IMR-90 (cell line): Measurements from ENCODE around the gene FBXO31. TPM values are rescaled to one million over a fixed set of nuclear protein-coding genes. Genes with fewer than 3 reads are reported as not detected.

Source experiments
- ATAC-seq: fragments of 200-7000 bp; cut with Tn5 transposase; 2 replicates; pipeline ENCODE4 v1.9.1; 2020; ENCODE audit warnings: low read depth, mild to moderate bottlenecking, moderate library complexity
- BruUV-seq: library from RNA; stranded (reverse); fragments of 400-500 nt; replicated peaks from 2 replicates; lab custom pipeline; 2021; lab: Mats Ljungman, UMichigan
- CTCF ChIA-PET: fragments of 300-600 bp; formaldehyde crosslinking; extraction: SDS; loops from one replicate; lab custom pipeline; 2021; ENCODE audit warnings: antibody characterized with exemption; lab: Yijun Ruan, JAX
- POLR2A ChIA-PET: fragments of 300-600 bp; sonication (Branson Sonifier 250); formaldehyde crosslinking; loops from one replicate; lab custom pipeline; 2022; ENCODE audit warnings: antibody characterized with exemption; ENCODE audit not compliant: unreplicated experiment; lab: Charles Lee
- DNase-seq: peaks from one replicate; pipeline ENCODE4 v3.0.0; 2013
- H2AFZ ChIP-seq: replicated peaks from 2 replicates; pipeline ENCODE3; 2013; ENCODE audit warnings: low read length, mild to moderate bottlenecking; ENCODE audit not compliant: poor library complexity
- H2AK5ac ChIP-seq: 2 replicates; pipeline ENCODE4 v1.6.1; 2013; ENCODE audit warnings: low read depth, low read length, inconsistent platforms
- H2AK9ac ChIP-seq: replicated peaks from 2 replicates; pipeline ENCODE3; 2013; ENCODE audit warnings: mild to moderate bottlenecking, low read depth, low read length, moderate library complexity; ENCODE audit not compliant: poor library complexity
- H2BK120ac ChIP-seq: 2 replicates; pipeline ENCODE4 v1.6.1; 2013; ENCODE audit warnings: low read depth, low read length, inconsistent platforms
- H2BK15ac ChIP-seq: 3 replicates; pipeline ENCODE4 v1.6.1; 2013; ENCODE audit warnings: low read depth, low read length, inconsistent platforms
- H2BK20ac ChIP-seq: 2 replicates; pipeline ENCODE4 v1.6.1; 2013; ENCODE audit warnings: low read depth, mild to moderate bottlenecking, inconsistent platforms, low read length, moderate library complexity
- H2BK5ac ChIP-seq: 2 replicates; pipeline ENCODE4 v1.6.1; 2013; ENCODE audit warnings: mild to moderate bottlenecking, low read depth, low read length, inconsistent platforms; ENCODE audit not compliant: poor library complexity, severe bottlenecking
- H3K14ac ChIP-seq: replicated peaks from 2 replicates; pipeline ENCODE4 v1.6.1; 2013; ENCODE audit warnings: low read depth, low read length, inconsistent platforms
- H3K18ac ChIP-seq: 2 replicates; pipeline ENCODE4 v1.6.1; 2013; ENCODE audit warnings: low read depth, low read length, control low read depth
- H3K23ac ChIP-seq: 2 replicates; pipeline ENCODE4 v1.6.1; 2013; ENCODE audit warnings: low read depth, low read length, inconsistent platforms
- H3K27ac ChIP-seq: 2 replicates; pipeline ENCODE4 v1.5.1; 2013; ENCODE audit warnings: mild to moderate bottlenecking, control low read depth, low read length; ENCODE audit not compliant: insufficient read depth
- H3K27me3 ChIP-seq: 2 replicates; pipeline ENCODE4 v1.6.1; 2013; ENCODE audit warnings: low read length; ENCODE audit not compliant: control insufficient read depth, insufficient read depth
- H3K36me3 ChIP-seq: 2 replicates; pipeline ENCODE4 v1.6.1; 2013; ENCODE audit warnings: low read length, mixed read lengths; ENCODE audit not compliant: control insufficient read depth, insufficient read depth
- H3K4ac ChIP-seq: 2 replicates; pipeline ENCODE4 v1.6.1; 2013; ENCODE audit warnings: low read depth, low read length, inconsistent platforms
- H3K4me1 ChIP-seq: 2 replicates; pipeline ENCODE4 v1.6.1; 2013; ENCODE audit warnings: low read length, mixed read lengths; ENCODE audit not compliant: control insufficient read depth, insufficient read depth
- H3K4me2 ChIP-seq: 2 replicates; pipeline ENCODE4 v1.6.1; 2013; ENCODE audit warnings: low read depth, mild to moderate bottlenecking, control low read depth, low read length, moderate library complexity
- H3K4me3 ChIP-seq: 2 replicates; pipeline ENCODE4 v1.5.1; 2013; ENCODE audit warnings: low read depth, mild to moderate bottlenecking, control low read depth, low read length, moderate library complexity; ENCODE audit not compliant: insufficient read depth
- H3K56ac ChIP-seq: 2 replicates; pipeline ENCODE4 v1.6.1; 2013; ENCODE audit warnings: low read length, inconsistent platforms; ENCODE audit not compliant: insufficient read depth; ENCODE audit errors: extremely low read depth
- H3K79me1 ChIP-seq, 2 experiments: 2 replicates each; pipeline ENCODE4 v1.6.1; 2013; ENCODE audit warnings: low read length in 2 of 2, inconsistent platforms in 1 of 2, low read depth in 1 of 2
- H3K9ac ChIP-seq: 2 replicates; pipeline ENCODE4 v1.6.1; 2013; ENCODE audit warnings: low read depth, low read length, control low read depth
- H3K9me1 ChIP-seq: 2 replicates; pipeline ENCODE4 v1.6.1; 2013; ENCODE audit warnings: low read length, inconsistent platforms; ENCODE audit not compliant: insufficient read depth
- H3K9me3 ChIP-seq: 2 replicates; pipeline ENCODE4 v1.6.1; 2013; ENCODE audit warnings: low read length; ENCODE audit not compliant: control insufficient read depth, insufficient read depth
- H4K20me1 ChIP-seq: 2 replicates; pipeline ENCODE4 v1.6.1; 2013; ENCODE audit warnings: low read length, inconsistent platforms; ENCODE audit not compliant: insufficient read depth
- H4K5ac ChIP-seq: 2 replicates; pipeline ENCODE4 v1.6.1; 2013; ENCODE audit warnings: mild to moderate bottlenecking, low read depth, low read length, control low read depth
- H4K8ac ChIP-seq, 2 experiments: 2 replicates each; pipeline ENCODE4 v1.6.1; 2013; ENCODE audit warnings: low read depth in 2 of 2, low read length in 2 of 2, control low read depth in 1 of 2, inconsistent platforms in 1 of 2
- H4K91ac ChIP-seq: 2 replicates; pipeline ENCODE4 v1.6.1; 2013; ENCODE audit warnings: low read depth, low read length, inconsistent platforms; ENCODE audit not compliant: insufficient read depth
- BHLHE40 ChIP-seq: fragments of 150-350 bp; IDR thresholded peaks from 2 replicates; pipeline ENCODE4 v1.6.1; 2016; ENCODE audit warnings: mild to moderate bottlenecking, low read depth, low read length
- CEBPB ChIP-seq: IDR thresholded peaks from 2 replicates; pipeline ENCODE4 v1.6.1; 2012; ENCODE audit warnings: low read depth, low read length, improper control_type of control experiment
- CHD1 ChIP-seq: IDR thresholded peaks from 2 replicates; pipeline ENCODE4 v1.6.1; 2012; ENCODE audit warnings: low read depth, low read length, improper control_type of control experiment
- FOS ChIP-seq: fragments of 150-350 bp; IDR thresholded peaks from 2 replicates; pipeline ENCODE4 v1.6.1; 2016; ENCODE audit warnings: low read depth, low read length
- MAFK ChIP-seq: IDR thresholded peaks from 2 replicates; pipeline ENCODE4 v1.6.1; 2012; ENCODE audit warnings: low read depth, low read length, improper control_type of control experiment
- MAZ ChIP-seq: IDR thresholded peaks from 2 replicates; pipeline ENCODE4 v1.6.1; 2012; ENCODE audit warnings: low read depth, mild to moderate bottlenecking, low read length, improper control_type of control experiment, moderate library complexity, borderline replicate concordance
- MXI1 ChIP-seq: IDR thresholded peaks from 2 replicates; pipeline ENCODE4 v1.6.1; 2012; ENCODE audit warnings: low read depth, mild to moderate bottlenecking, low read length, moderate library complexity, borderline replicate concordance
- NFE2L2 ChIP-seq: fragments of 150-350 bp; IDR thresholded peaks from 2 replicates; pipeline ENCODE4 v1.6.1; 2016; ENCODE audit warnings: low read depth, mild to moderate bottlenecking, low read length
- POLR2A ChIP-seq: IDR thresholded peaks from 2 replicates; pipeline ENCODE4 v1.6.1; 2012; ENCODE audit warnings: mild to moderate bottlenecking, low read depth, low read length
- RAD21 ChIP-seq: IDR thresholded peaks from 2 replicates; pipeline ENCODE4 v1.6.1; 2012; ENCODE audit warnings: low read length, improper control_type of control experiment
- RCOR1 ChIP-seq: IDR thresholded peaks from 2 replicates; pipeline ENCODE4 v1.6.1; 2012; ENCODE audit warnings: mild to moderate bottlenecking, low read length, improper control_type of control experiment; ENCODE audit not compliant: insufficient replicate concordance
- RFX5 ChIP-seq: IDR thresholded peaks from 2 replicates; pipeline ENCODE4 v1.8.0; 2012; ENCODE audit warnings: low read depth, mild to moderate bottlenecking, low read length, moderate library complexity
- SMC3 ChIP-seq: fragments of 150-350 bp; IDR thresholded peaks from 2 replicates; pipeline ENCODE4 v1.6.1; 2016; ENCODE audit warnings: low read depth, mild to moderate bottlenecking, antibody characterized with exemption, low read length, moderate library complexity
- USF2 ChIP-seq: fragments of 150-350 bp; IDR thresholded peaks from 2 replicates; pipeline ENCODE4 v1.6.1; 2017; ENCODE audit warnings: mild to moderate bottlenecking, antibody characterized with exemption, low read length, low read depth
- WGBS, 2 experiments: methylation state at CpG; one replicate each; pipeline versions ENCODE4 v1.1.5 to v1.1.7; 2013; ENCODE audit warnings: missing lambda C conversion rate in 2 of 2; ENCODE audit not compliant: insufficient read length in 1 of 2; ENCODE audit errors: extremely low coverage in 2 of 2; 5-methylcytosine and 5-hydroxymethylcytosine counted together
- dilution Hi-C: fragments of 300-500 bp; cut with HindIII; formaldehyde crosslinking; loops from one replicate; pipeline ENCODE4 v1.14.3; 2018; ENCODE audit warnings: low sequenced_read_pairs; ENCODE audit not compliant: unreplicated experiment
- in situ Hi-C: fragments of 300-500 bp; cut with MboI; formaldehyde crosslinking; loops from 3 replicates; pipeline ENCODE4 v1.14.3; 2019; ENCODE audit warnings: low sequenced_read_pairs, inconsistent platforms, mixed read lengths
- intact Hi-C: fragments of 100-400 bp; cut with micrococcal nuclease; formaldehyde crosslinking; loops from 2 replicates; pipeline ENCODE4 v1.10.0; 2022
- polyA plus RNA-seq, 3 experiments: library from polyadenylated mRNA; depleted of rRNA; stranded (reverse); fragments of >200 nt; gene quantifications; 2 replicates each; pipeline ENCODE4 v1.2.3, GENCODE V29; 2012; ENCODE audit warnings: low replicate concordance in 1 of 3
- total RNA-seq: library from RNA; depleted of rRNA; stranded (reverse); fragments of >200 nt; gene quantifications from 2 replicates; pipeline ENCODE4 v1.2.3, GENCODE V29; 2012
- TF ChIP-seq, protein P1 (sequence below): conservative IDR thresholded peaks from 2 replicates; pipeline ENCODE4 v1.5.1; 2012; ENCODE audit warnings: mild to moderate bottlenecking, low read depth, low read length, improper control_type of control experiment
- TF ChIP-seq, protein P2 (sequence below): fragments of 150-350 bp; IDR thresholded peaks from 2 replicates; pipeline ENCODE4 v1.6.1; 2016; ENCODE audit warnings: low read depth, mild to moderate bottlenecking, low read length, moderate library complexity, borderline replicate concordance

The FBXO31 gene
- total and polyA plus RNA-seq, 2 of the 4 experiments (the other 2 are of a cell fraction), result 10.4 to 16.9 TPM

GRCh38 chr16:87345726-87346424, 37.7 kb downstream of the FBXO31 start:
- ATAC-seq (no peak), DNase-seq (no peak)
- intact Hi-C loops (no loop called here), dilution Hi-C loops (no loop called here), in situ Hi-C loops (no loop called here)
- Histone ChIP-seq H3K4ac (no peak overlapping the region), H2AFZ (no peak overlapping the region), H3K4me3 (no peak overlapping the region), H3K56ac (no peak overlapping the region), H2BK20ac (no peak overlapping the region), H4K8ac (no peak overlapping the region), H2BK5ac (no peak overlapping the region), H4K91ac (no peak overlapping the region), H4K20me1 (peaks cover 23% of the 10 kb centered on the region), H3K4me2 (no peak overlapping the region), H3K9me1 (peaks cover 13% of the 10 kb centered on the region; the same call in 1 of the 2 replicates), H3K79me1 (peaks cover 3 to 32% of the 10 kb centered on the region in 2 experiments; a peak in 3 of 4 replicates), H4K5ac (no peak overlapping the region), H2AK5ac (no peak overlapping the region), H3K27me3 (no peaks in the 10 kb centered on the region), H3K4me1 (peaks cover 2% of the 10 kb centered on the region; the same call in 1 of the 2 replicates), H3K27ac (no peak overlapping the region), H2BK120ac (no peak overlapping the region), H3K9me3 (no peaks in the 10 kb centered on the region), H2AK9ac (no peak overlapping the region), H3K18ac (no peak overlapping the region), H3K23ac (no peak overlapping the region), H3K9ac (no peak overlapping the region), H3K36me3 (peaks cover 36% of the 10 kb centered on the region), H2BK15ac (no peak overlapping the region), H3K14ac (no peak overlapping the region)
- ChIA-PET CTCF (no interaction called here), POLR2A (no interaction called here)
- no peak for TF ChIP-seq RCOR1
- TF ChIP-seq CHD1, result no peak
- no peak for TF ChIP-seq POLR2A
- TF ChIP-seq, protein P1, sequence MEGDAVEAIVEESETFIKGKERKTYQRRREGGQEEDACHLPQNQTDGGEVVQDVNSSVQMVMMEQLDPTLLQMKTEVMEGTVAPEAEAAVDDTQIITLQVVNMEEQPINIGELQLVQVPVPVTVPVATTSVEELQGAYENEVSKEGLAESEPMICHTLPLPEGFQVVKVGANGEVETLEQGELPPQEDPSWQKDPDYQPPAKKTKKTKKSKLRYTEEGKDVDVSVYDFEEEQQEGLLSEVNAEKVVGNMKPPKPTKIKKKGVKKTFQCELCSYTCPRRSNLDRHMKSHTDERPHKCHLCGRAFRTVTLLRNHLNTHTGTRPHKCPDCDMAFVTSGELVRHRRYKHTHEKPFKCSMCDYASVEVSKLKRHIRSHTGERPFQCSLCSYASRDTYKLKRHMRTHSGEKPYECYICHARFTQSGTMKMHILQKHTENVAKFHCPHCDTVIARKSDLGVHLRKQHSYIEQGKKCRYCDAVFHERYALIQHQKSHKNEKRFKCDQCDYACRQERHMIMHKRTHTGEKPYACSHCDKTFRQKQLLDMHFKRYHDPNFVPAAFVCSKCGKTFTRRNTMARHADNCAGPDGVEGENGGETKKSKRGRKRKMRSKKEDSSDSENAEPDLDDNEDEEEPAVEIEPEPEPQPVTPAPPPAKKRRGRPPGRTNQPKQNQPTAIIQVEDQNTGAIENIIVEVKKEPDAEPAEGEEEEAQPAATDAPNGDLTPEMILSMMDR, result no peak
- TF ChIP-seq USF2, result no peak
- TF ChIP-seq SMC3, result no peak
- TF ChIP-seq RAD21, result no peak
- no peak for TF ChIP-seq BHLHE40
- no peak for TF ChIP-seq CEBPB
- no peak for TF ChIP-seq MXI1
- no peak for TF ChIP-seq MAZ
- no peak for TF ChIP-seq RFX5
- no peak for TF ChIP-seq MAFK
- TF ChIP-seq FOS, result no peak
- TF ChIP-seq, protein P2, sequence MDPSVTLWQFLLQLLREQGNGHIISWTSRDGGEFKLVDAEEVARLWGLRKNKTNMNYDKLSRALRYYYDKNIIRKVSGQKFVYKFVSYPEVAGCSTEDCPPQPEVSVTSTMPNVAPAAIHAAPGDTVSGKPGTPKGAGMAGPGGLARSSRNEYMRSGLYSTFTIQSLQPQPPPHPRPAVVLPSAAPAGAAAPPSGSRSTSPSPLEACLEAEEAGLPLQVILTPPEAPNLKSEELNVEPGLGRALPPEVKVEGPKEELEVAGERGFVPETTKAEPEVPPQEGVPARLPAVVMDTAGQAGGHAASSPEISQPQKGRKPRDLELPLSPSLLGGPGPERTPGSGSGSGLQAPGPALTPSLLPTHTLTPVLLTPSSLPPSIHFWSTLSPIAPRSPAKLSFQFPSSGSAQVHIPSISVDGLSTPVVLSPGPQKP, result no peak
- TF ChIP-seq NFE2L2, result no peak
- BruUV-seq, result no TSS peak
- 96% methylated on average over 16 of the region's 28 CpGs; no CpG with 5 or more reads in 1 of the 2 experiments for WGBS, 2 experiments
